Measurements from ENCODE around the gene ANXA3. TPM values are rescaled to one million over a fixed set of nuclear protein-coding genes. Genes with fewer than 3 reads are reported as not detected.
A peak's percentile ranks its signal among the peaks of the same experiment; 100 is the strongest.
"Not testable (repeated sequence)": the region's sequence is repeated elsewhere in the genome, so short reads cannot be mapped to it uniquely, and the experiment has no call there.

Gene ANXA3
- total RNA-seq, 1 donor from 2014 or later, result not detected

- no peak for DNase-seq (ENCODE audit: low read depth)
Measured at GRCh38 chr4:78571804-78572203, 20.2 kb downstream of the ANXA3 start.

- peak; percentile 57 for DNase-seq (ENCODE audit: low read depth)
Measured at GRCh38 chr4:78578674-78579425, 27.3 kb downstream of the ANXA3 start.

GRCh38 chr4:78581618-78582017 is 30.0 kb downstream of the ANXA3 start:
- no peak for DNase-seq (ENCODE audit: low read depth)

GRCh38 chr4:78584863-78585547 is 33.4 kb downstream of the ANXA3 start:
- DNase-seq (ENCODE audit: low read depth), result no peak

GRCh38 chr4:78585633-78586032 is 34.1 kb downstream of the ANXA3 start:
- DNase-seq (ENCODE audit: low read depth), result no peak

DNA sequence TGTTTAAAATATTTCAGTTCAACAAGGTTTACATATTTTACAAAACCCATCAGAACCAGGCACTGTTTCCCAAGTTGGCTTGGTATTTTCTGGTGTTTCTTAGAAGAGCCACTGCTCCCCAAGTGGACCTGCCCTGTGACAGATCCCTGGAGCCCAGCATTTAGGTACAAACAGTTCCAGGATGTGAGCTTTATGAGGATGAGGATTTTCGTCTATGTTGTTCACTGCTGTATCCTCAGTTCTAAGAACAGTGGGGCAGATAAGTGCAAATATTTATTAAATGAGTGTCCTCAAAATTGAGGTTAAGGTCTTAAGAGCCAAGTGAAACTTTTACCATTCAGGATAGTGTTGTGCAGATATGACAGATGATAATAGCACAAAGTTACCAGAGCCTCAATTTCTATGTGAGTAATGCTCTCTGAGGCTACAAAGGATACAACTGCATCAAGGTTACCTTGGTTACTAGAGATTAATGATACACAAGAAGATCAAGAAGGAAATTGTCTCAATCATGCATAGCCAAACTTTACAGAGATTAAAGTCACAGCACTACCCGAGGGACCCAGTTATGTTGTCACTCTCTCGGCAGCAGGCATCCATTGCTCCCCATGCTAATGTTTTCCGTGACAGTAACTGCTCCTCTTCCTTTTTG is 37.5 kb downstream of the ANXA3 start:
- no peak for DNase-seq (ENCODE audit: low read depth)

DNA sequence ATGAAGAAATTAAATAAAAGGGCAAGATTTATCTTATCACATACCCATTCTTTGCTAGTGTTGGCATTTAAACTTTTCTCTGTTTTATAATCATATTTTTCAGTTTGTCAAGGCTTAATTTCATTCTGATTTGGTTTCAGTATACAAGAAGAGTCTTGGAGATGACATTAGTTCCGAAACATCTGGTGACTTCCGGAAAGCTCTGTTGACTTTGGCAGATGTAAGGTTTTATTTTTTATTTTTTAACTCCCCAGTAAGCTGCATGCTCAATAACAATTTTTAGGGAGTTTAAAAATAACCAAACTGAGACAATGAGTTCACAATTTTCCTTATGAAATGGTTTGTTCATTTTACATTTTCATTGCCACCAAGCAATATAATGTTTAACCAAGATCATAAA is 39.8 kb downstream of the ANXA3 start:
- DNase-seq (ENCODE audit: low read depth), result no peak

DNA sequence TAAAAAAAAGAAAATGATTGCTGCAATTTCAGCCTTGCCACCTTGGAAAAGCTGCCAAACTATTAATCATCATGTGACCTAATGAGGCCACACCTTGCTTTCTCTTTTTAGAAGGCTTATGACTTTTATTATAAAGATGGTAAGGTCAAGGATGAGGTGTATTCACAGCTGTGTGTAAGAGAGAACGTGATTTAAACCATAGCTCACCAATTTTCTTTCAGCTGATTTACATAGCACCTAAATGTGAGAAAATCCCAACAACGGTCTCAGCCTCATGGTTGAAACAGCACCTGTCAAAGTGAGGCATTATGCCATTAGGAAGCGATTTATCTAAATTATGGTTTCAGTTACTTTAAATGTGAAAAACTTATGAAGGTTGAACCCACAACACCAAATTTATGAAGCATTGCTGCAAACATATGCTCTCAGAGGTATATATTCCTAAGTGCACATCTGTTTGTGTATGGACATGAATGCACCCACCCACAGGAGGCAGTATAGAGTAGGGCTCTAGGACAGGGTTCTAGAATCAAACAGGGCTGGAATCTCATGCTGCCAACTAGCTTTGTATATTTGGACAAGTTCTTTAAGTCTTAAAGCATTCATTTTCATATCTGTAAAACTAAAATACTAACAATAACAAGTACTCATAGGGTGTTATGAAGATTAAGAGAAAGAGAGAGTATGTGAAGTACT is 40.7 kb downstream of the ANXA3 start:
- DNase-seq (ENCODE audit: low read depth), result no peak

DNA sequence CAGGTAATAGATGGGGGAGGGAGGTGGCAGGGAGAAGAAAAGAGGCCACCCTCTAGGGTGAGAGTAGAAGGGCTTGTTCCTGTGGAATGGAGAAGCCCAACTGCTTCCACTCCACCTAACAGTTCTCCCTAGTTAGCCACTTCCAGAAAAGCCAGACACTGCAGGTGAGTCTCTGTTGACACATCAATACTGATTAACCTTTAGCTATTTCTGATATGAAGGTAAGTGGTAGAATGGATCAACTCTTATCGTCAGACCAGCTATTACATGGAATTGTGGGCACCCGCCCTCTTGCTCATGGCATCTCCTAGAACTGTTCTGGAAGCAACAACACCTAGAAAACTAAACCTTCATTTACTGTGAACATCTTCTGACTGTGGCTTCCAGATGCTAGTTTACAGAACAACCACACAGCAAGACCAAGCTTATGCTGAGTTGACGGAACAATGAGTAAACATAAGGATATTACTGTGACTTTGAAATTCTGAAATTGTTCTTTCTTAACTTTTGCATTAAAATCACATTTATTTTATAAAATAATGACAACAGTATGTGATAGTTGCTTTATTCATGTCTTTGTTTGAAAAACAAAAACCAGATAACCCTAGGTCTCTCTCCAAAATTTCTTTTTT is 44.7 kb downstream of the ANXA3 start:
- no peak for DNase-seq (ENCODE audit: low read depth)

DNA sequence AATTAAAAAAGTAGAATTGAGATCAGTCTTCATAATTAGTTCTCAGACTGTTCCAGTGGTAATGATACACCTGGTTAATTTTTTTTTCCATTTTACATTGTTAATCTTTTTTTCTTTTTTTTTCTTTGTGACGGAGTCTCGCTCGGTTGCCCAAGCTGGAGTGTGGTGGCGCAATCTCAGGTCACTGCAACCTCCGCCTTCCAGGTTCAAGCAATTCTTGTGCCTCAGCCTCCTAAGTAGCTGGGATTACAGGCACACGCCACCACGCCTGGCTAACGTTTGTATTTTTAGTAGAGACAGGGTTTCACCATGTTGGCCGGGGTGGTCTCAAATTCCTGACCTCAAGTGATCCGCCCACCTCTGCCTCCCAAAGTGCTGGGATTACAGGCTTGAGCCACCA is 46.9 kb downstream of the ANXA3 start:
- DNase-seq (ENCODE audit: low read depth), result not testable (repeated sequence)

DNA sequence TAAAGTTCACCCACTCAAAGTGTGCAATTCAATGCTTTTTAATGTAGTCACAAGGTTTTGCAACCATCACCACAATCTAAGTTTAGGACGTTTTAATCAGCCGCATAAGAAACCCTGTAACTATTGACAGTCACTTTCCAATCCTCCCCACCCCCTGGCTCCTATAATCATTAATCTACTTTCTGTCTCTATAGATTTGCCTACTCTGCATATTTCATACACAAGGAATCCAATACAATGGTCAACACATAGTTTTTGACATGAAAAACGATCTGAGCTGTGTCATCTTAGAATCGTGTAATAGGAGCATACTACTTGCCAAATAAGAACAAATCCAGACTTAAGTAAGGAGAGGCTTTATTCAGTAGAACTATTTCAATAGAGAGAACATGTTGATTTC is 47.6 kb downstream of the ANXA3 start:
- DNase-seq (ENCODE audit: low read depth), result no peak

DNA sequence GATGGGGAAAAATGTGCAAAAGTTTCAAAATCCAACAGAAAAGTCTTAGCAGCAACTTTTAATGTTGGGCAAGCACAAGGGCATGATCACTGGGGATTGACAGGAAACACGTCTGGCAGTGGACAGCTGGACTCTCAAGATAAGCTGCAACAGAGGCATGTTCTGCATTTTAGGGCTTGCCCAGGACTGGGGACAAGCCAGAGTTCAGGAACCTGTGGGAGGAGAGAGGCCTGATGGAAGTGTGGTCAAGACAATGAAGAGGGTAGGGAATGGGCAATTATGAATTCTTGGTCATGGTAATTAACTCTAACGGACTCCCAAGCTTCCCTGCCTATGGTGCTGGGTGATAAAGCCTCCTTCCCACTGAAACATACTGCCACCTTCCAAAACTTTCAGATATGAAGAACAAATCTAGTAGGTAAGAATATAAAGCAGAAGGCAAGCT is 48.4 kb downstream of the ANXA3 start:
- DNase-seq (ENCODE audit: low read depth), result peak; percentile 59

GRCh38 chr4:78601013-78601412 is 49.4 kb downstream of the ANXA3 start:
- DNase-seq (ENCODE audit: low read depth), result no peak

DNA sequence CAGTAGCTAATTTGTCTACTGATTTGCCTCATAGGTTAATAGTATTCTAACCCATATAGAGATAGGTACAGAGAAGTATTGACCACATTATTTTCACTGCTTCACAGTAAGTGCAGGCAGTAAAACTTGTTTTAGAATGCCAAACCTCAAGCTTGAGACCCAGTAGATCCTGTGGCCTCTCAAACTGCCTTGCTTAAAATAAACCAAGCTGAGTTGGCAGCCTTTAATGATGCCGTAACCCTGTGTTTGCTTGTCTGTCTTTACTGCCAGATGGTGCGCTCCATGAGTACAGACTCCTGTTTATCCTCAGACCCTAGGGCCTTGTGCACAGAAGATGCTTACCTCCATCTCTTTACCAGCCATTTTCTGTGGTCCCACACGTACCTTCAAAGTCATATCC is 50.8 kb downstream of the ANXA3 start:
- DNase-seq (ENCODE audit: low read depth), result peak; percentile 78

GRCh38 chr4:78603384-78603783 is 51.8 kb downstream of the ANXA3 start:
- no peak for DNase-seq (ENCODE audit: low read depth)

- no peak for DNase-seq (ENCODE audit: low read depth)
Measured at GRCh38 chr4:78604988-78605387, 53.4 kb downstream of the ANXA3 start.

- no peak for DNase-seq (ENCODE audit: low read depth)
Measured at GRCh38 chr4:78606035-78606434, 54.5 kb downstream of the ANXA3 start.

- no peak for DNase-seq (ENCODE audit: low read depth)
Measured at GRCh38 chr4:78606530-78607095, 55.0 kb downstream of the ANXA3 start.

- DNase-seq (ENCODE audit: low read depth), result no peak
Measured at GRCh38 chr4:78608684-78609083, 57.1 kb downstream of the ANXA3 start.

DNA sequence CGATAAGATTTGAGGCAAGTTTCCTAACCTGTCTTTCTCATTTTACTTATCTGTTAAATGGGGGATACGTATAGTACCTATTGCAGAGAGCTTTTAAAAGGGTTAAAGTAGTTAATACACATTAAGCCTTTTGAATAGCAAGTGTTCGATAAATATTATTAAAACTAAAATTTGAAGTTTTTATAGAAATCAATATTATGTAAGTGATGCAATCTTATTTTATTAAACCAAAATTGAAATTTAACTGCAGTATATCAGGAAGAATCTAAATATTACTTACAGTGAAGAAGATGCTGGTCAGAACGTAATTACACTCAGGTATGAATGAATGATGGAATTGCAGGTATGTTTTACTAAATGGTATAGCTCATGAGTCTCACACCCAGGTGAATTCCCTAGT is 58.0 kb downstream of the ANXA3 start:
- no peak for DNase-seq (ENCODE audit: low read depth)

All from myocyte (in vitro differentiated cells).